Endometrium (tissue), 2 donors: Measurements from ENCODE around the gene SPINK2.

ENCODE experiments used
- FAIRE-seq: peaks from 2 replicates; lab custom pipeline; 2012; peaks lifted over from hg19 to GRCh38; lab: Jason Lieb, UNC
- donor health status: control.
- donor health status: control.

SPINK2 gene

GRCh38 chr4:56799824-56800756, 21.4 kb downstream of the SPINK2 start:
- peak; percentile 90 for FAIRE-seq

GRCh38 chr4:56799161-56799759, 22.2 kb downstream of the SPINK2 start:
- no peak for FAIRE-seq

DNA sequence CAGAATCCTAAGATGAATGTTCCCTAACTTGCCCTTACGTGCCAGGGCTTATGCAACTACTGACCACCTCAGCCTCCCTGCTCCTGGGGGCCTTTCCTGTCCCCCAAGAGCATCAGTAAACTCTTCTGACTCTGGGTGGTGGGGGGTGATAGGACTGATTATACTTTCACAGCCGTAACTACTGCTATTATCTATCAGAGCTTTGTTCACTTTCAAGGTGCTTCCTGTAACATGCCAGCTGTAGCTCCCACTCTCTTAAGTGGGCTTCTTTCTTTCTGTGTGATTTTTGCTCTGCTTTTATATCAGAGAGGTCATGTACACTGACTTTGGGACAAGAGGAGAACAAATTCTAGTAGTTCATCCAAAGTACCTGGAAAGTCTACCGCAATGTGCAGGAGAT, 25.3 kb downstream of the SPINK2 start:
- no peak for FAIRE-seq

DNA sequence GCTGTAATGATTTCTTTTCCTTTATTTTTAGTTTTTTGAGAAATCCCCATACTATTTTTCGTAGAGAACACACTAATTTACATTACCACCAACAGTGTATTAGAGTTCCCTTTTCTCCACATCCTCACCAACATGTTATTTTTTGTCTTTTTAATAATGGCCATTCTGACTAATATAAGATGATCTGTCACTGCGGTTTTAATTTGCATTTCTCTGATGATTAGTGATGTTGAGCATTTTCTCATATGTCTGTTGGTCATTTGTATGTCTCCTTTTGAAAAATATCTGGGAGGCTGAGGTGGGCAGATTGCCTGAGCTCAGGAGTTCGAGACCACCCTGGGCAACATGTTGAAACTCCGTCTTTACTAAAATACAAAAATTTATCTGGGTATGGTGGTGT, 30.2 kb downstream of the SPINK2 start:
- FAIRE-seq = no peak

- no peak for FAIRE-seq
Measured at GRCh38 chr4:56790691-56791091, 30.8 kb downstream of the SPINK2 start.

- no peak for FAIRE-seq
Measured at GRCh38 chr4:56788081-56788480, 33.4 kb downstream of the SPINK2 start.

DNA sequence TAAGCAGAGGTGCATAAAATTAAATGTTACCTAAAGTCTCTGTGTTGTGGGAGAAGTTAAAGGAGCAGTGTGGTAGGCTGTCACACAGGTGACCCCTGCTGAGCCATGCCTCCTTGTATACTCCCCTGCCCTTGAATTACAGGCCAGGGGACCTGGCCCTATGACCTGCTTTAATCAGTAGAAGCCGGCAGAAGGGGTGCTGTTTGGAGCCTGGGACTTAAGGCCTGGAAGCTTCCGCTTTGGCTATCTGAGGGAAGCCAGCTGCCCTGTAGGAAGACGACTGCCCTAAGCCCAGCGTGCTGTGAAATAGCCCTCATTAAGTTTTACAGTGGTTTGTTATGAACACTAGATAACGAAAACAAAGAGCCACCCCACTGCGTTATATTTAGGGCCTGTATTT, 34.1 kb downstream of the SPINK2 start:
- no peak for FAIRE-seq

GRCh38 chr4:56786955-56787354, 34.5 kb downstream of the SPINK2 start:
- no peak for FAIRE-seq

DNA sequence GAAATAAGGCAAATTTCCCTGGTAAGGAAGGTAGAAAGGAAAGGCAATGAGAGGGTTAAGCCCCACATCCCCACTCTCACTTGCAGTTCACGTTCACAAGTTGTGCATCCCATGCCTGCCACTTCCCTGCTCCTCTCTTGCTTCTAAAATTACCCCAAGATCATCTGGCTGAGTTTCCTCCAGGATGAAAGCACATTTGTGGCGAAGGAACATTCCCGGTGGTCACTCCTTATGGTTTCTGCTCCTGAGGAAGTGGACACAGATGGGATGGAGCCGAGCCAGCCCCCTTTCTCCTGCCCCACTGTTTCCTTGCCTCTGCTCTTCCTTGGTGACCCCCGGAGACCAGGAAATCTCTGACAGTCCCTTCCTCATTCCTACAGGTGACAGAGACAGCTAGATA, 37.5 kb downstream of the SPINK2 start:
- no peak for FAIRE-seq

- FAIRE-seq = no peak
Measured at GRCh38 chr4:56782019-56782418, 39.5 kb downstream of the SPINK2 start.

DNA sequence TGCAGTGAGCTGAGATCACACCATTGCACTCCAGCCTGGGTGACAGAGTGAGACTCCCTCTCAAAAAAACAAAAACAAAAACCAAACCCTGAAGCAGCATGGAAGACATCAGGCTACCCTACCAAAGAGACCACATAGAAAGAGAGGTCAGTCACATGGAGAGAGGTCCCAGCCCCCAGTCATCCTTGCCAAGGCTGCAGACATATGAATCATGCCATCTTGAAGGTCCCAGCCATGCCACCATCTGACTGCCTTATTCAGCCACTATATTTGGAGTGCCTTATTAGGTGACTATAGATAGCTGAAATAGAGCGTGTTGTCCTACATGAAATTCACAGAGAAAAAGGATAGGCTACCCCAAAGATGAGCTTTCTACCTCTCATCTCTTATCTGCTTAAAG, 48.2 kb downstream of the SPINK2 start:
- FAIRE-seq = no peak

DNA sequence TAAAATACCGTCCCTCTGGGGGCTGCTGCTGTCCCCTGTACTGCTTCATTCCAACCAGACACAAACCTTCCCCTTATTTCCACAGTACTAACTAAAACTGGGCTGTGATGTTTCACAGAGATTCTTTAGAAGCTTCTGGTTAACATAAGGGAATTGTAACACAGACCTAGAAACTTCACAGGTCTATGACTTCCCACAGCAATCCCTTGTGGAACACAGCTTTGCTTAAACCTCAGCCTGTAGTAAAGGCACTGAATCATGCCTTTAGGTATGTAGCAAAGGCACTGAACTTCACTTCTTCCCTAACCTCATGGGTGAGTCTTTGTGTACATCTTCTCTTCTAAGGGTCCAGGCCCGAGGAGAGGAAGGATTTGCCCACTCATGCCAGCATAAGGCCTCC, 49.4 kb downstream of the SPINK2 start:
- no peak for FAIRE-seq

- FAIRE-seq = no peak
Measured at GRCh38 chr4:56768763-56769162, 52.7 kb downstream of the SPINK2 start.

GRCh38 chr4:56768316-56768715, 53.2 kb downstream of the SPINK2 start:
- FAIRE-seq = no peak

- FAIRE-seq = no peak
Measured at GRCh38 chr4:56767567-56767966, 53.9 kb downstream of the SPINK2 start.

DNA sequence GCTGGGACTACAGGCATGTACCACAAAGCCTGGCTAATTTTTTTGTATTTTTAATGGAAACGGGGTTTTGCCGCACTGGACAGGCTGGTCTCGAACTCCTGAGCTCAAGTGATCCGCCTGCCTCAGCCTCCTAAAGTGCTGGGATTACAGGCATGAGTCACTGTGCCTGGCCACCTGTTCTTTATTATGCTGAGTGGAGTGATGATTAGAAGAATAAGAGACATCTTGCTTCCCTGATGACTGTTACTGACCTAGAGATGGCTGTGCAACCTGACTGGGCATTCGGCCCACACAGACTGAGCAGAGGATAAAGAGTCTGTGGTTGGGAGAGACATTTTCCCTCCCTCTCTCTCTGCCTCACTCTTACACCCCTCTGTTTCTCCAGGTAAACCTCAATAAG, 56.7 kb downstream of the SPINK2 start:
- FAIRE-seq = no peak

GRCh38 chr4:56764223-56764622, 57.3 kb downstream of the SPINK2 start:
- no peak for FAIRE-seq

DNA sequence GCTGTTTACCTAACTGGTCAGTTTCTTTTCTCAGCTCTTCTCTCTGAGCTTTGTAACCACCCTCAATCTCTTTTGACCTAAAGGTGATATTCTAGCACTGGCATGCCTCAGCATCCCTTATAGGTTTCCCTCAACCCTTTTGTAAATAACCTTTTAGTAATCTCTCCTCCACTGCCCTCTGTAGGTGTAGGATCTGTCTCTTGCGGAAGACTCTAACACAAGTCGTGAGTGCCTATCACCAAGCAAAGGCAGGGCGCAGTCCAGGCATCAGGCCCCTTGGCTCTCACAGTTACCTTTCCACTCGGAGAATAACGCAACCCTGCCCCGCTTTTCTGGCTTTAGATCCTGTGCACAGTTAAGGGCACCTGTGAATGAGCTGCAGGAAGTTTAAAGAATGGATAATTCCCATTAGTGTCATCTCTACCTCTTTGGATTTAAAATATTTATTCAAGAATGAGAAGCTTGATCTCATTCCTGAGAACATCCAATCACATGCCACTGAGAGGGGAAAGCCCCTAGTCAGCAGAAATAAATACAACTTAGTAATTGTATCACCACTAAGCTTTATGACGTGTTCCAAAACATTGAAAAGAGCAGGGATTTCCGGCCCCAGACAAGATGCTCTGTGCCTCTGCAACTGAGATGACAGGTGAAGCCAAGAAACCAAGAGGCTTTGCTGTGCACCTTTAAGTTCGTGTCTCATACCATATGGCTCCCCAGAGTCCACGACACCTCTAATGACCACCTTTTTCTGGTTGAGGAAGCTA, 58.8 kb downstream of the SPINK2 start:
- FAIRE-seq = no peak

DNA sequence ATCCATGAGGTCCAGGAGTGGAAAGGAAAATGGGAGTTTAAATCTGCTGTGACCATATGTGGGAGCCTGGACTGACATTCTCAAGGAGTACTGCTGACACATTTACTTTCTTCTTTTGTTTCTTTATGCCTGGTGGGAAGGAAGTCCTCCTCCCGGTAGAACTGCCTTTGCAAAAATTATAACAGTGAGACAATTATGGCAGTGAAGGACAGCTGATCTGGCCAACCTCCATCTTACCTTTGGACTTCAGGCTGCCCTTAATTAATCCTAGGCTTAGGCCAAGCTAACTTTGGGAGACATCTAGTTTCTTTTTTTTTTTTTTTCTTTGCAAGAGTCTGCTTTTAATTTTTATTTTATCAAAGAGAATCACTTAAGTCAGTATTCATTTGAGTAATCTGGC, 61.3 kb downstream of the SPINK2 start:
- FAIRE-seq = no peak
